Erythroblast (primary cell): ENCODE results near the gene DIPK1A.

ENCODE experiments used
- GATA1 ChIP-seq: IDR thresholded peaks from 2 replicates; pipeline ENCODE4 v1.6.1; 2011; ENCODE audit warnings: low read depth, mild to moderate bottlenecking, control low read depth, low read length, moderate library complexity
- POLR2A ChIP-seq: IDR thresholded peaks from 2 replicates; pipeline ENCODE4 v1.6.1; 2011; ENCODE audit warnings: mild to moderate bottlenecking, low read length

DNA sequence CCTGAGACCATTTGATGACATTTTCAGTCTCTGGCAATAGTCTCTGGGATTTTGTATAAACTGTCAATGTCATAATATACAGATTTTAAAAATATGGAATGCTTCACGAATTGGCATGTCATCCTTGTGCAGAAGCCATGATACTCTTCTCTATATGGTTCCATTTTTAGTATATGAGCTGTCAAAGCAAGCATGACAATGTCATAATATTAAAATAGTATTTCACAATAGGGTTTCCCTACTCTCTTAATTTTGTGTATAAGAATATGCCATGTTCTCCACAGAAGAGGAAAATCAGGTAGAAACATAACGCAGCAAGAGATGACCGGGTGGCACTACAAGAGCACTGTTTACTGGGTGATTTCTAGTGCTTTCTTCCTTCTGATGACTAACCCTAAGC, 8.3 kb upstream of the DIPK1A start:
- TF ChIP-seq POLR2A = no peak
- no peak for TF ChIP-seq GATA1
